HG02852 (cell line): ENCODE results near the gene MPND.

Source experiments
- ATAC-seq: cut with Tn5 transposase; IDR thresholded peaks from one replicate; pipeline ENCODE4 v1.9.1; 2021; ENCODE audit warnings: mild to moderate bottlenecking, moderate library complexity; ENCODE audit not compliant: unreplicated experiment

Gene MPND

GRCh38 chr19:4400135-4400936, 57.0 kb downstream of the MPND start, which contains the start of gene SH3GL1:
SH3GL1 (minus strand) TSS chr19:4400547; CDS start chr19:4400368, 179 bp downstream.
- ATAC-seq, result peak; percentile 51

DNA sequence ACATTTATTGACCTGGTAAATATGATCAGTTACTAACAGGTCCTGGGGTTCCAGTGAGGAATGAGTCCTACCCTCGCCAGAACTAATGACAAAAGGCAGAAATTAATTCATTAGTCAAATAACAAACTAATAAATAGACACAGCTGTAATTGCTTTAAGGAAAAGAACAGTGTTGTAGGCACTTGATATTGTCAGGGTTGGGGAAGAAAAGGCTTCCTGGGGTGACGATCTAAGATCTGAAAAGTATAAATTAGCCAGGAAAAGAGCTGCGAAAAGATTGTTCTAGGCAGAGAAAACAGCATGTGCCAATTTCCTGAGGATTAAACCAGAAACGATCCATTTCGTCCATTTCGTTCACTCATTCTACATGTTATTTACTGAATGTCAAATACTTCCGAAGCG, 58.4 kb downstream of the MPND start:
- ATAC-seq, result no peak

- peak; percentile 81 for ATAC-seq
Observed at GRCh38 chr19:4402171-4403004, 59.0 kb downstream of the MPND start, which contains the start of gene CHAF1A. CHAF1A (plus strand) TSS chr19:4402640; CDS start chr19:4402763, 123 bp downstream.

- ATAC-seq, result no peak
Observed at GRCh38 chr19:4403005-4403761, 59.8 kb downstream of the MPND start.

DNA sequence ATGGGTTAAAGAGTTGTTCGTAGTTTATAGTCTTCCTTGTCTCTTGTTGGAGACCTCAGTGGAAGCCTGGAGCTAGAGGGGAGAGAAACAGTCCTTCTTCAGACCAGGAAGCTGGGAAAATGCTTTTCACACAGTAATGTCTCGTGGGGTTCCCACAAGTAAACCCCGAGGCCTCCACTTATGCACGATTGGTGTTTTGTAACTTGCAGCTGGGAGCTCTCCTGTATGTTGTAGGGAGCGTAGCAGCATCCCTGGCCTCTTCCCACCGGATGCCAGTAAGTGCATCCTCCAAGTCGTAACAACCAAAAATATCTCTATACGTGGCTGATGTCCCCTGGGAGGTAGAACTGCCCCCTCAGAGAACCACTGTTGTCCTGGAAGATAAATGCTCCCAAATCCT, 62.6 kb downstream of the MPND start:
- ATAC-seq, result no peak

DNA sequence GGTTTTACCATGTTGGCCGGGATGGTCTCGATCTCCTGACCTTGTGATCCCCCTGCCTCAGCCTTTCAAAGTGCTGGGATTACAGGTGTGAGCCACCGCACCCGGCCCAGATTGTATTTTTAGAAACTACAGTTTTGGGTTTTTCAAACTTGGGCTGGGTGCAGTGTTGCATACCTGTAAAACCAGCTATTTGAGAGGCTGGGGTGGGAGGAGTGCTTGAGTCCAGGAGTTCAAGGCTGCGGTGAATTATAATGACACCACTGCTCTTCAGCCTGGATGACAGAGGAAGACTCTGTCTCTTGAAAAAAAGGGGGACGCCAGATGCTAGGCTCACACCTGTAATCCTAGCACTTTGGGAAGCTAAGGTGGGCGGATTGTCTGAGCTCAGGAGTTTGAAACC, 63.3 kb downstream of the MPND start:
- ATAC-seq, result no peak

DNA sequence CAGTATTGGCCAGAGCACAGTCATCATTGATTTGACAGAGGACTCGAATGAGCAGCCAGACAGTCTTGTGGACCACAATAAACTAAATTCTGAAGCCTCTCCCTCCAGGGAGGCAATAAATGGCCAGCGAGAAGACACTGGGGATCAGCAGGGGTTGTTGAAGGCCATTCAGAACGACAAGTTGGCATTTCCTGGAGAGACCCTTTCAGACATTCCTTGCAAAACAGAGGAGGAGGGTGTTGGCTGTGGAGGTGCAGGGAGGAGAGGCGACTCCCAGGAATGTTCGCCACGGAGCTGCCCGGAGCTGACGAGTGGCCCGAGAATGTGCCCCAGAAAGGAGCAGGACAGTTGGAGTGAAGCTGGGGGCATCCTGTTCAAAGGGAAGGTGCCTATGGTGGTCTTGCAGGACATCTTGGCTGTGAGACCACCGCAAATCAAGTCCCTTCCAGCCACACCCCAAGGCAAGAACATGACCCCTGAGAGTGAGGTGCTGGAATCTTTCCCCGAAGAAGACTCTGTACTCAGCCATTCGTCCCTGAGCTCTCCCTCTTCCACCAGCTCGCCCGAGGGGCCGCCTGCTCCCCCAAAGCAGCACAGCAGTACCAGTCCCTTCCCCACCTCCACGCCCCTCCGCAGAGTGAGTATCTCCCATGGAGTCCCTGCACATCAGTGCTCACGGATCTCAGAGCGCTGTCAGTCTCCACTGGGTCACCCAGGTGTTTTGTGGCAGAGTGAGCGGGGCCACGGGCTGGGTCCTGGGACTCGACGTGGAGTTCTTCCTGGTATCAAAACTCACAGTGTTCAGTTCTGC, 66.0 kb downstream of the MPND start:
- ATAC-seq, result no peak
